HT1080 (cell line): ENCODE data around the gene SLC45A2. TPM values are rescaled to one million over a fixed set of nuclear protein-coding genes. Genes with fewer than 3 reads are reported as not detected.
"Not testable (repeated sequence)": the region's sequence is repeated elsewhere in the genome, so short reads cannot be mapped to it uniquely, and the experiment has no call there.

Experiments used
- DNase-seq: peaks from one replicate; pipeline ENCODE4 v3.0.0-alpha.2; 2015; ENCODE audit warnings: low read depth
- total RNA-seq: library from RNA; depleted of rRNA; stranded (reverse); fragments of >200 nt; shearing (Covaris generic); gene quantifications from 2 replicates; pipeline ENCODE4 v1.2.3, GENCODE V29; 2014

The SLC45A2 gene
- total RNA-seq, 1 experiment from 2014 or later: not detected

- DNase-seq: peak; percentile 48
Observed at GRCh38 chr5:33969572-33970452, 14.7 kb downstream of the SLC45A2 start.

GRCh38 chr5:33968211-33969005 is 16.1 kb downstream of the SLC45A2 start:
- DNase-seq: no peak

DNA sequence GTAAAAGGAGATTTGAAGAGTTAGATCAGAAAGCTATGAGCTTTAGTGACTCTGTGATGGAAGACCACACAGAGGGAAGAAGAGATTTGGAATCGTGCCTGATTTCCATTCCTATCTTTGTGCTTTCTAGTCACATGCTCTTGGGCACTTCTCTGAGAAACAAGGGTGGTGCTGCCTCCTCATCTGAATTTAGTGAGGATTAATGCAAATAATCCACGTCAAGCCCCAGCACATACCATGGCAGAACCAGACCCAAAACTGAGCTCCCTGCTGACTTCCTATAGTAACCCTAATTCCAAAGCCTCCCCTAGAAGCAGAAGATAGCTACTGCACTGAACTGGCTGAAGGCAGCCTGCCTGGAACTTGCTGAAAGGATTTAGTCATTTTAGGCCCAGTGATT is 17.7 kb downstream of the SLC45A2 start:
- no peak for DNase-seq

DNA sequence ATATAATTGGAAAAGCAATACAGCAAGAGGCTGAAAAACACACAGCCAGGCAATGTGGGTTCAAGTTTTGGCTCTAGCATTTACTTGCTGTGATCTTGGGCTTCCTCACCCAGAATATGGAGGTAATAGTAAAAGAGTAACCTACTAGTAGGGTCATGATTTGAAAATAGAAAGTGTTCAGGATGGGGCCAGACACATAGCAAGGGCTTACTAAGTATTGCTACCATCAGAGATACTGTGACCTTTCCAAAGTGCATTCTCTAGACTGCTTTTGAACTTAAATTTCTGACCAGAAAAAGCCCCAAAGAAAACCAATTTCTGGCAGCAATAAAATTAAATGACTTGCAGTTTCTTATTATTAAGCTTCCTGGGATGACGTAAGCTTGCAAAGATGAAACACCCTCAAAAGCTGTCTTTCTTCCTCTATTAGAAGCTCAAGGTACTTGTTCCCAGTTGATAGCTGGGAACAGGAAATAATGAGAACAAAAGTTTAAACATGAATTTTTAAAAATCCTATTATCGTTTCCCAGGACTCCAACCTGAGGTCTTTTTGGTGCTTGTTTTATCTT is 20.3 kb downstream of the SLC45A2 start:
- DNase-seq: no peak

- DNase-seq: no peak
Observed at GRCh38 chr5:33958176-33958575, 26.3 kb downstream of the SLC45A2 start.

GRCh38 chr5:33957577-33958150 is 26.8 kb downstream of the SLC45A2 start:
- no peak for DNase-seq

DNA sequence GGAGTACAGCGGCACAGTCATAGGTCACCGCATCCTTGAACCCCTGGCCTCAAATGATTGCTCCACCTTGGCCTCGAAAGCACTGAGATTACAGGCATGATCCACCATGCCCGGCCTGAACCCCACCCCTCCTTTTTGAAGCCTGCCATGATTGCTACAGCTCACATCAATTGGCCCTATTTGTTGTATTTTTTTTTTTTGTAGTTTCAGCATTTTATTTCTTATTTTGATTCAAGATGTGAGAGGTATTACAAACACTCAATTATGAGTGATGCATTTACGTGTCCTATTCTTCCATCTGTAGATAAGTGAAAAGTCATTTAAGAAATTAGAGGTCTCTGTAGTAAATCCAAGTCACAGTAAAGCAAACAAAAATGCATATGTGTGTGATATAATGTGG is 32.3 kb downstream of the SLC45A2 start:
- not testable (repeated sequence) for DNase-seq

- DNase-seq: no peak
Observed at GRCh38 chr5:33944543-33945132, 39.9 kb downstream of the SLC45A2 start.

DNA sequence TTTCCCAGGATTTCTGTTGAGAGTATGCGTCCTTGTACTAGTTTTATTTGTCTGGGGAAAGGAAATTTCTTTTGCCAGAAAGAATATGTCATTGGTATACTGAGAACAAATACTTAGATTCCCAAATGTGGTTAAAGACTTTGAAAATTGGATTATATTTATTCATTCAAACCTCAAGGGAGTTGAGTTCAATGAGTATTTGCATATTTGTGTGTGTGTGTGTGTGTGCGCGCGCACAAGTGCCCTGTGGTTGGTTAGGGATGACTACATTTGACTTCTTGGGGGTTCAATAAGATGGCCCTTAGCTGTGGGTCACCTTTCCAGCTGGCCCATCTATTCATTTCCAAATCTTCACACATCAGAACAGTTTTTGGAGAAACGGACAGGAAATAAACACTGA is 43.4 kb downstream of the SLC45A2 start:
- DNase-seq: no peak

DNA sequence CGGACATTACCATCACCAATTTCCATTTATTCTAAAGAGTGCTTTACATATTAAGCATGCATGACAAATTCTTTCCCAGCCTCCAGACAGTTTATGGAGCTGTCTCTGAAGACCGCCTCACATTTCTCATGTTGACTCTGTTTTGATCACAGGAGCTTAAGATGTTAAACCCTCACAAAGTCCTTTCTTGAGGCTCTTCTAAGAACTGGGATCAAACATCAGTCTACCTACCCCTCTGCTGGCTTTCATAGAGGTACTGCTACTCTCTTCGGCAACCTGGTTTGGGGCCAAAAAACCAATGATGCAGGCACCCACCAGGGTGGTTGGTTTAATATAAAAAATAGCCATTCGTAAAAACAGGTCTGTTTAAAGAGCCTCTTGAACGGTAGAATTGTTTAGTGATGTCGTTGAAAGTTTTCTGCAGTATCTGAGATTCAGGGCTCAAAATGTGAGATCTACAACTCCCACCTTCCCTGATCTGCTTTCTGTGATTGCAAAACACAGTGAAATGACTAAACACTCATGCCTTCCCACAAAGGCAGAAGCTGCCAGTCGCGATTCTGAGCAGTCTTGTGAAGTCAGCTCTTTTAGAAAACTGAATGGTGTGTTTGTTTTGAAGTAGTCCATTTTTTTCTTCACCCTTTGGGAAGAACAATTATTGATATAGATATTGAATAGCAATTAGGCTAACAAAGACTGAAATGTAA is 44.8 kb downstream of the SLC45A2 start:
- DNase-seq: peak; percentile 42

- no peak for DNase-seq
Observed at GRCh38 chr5:33938881-33939280, 45.6 kb downstream of the SLC45A2 start.

DNA sequence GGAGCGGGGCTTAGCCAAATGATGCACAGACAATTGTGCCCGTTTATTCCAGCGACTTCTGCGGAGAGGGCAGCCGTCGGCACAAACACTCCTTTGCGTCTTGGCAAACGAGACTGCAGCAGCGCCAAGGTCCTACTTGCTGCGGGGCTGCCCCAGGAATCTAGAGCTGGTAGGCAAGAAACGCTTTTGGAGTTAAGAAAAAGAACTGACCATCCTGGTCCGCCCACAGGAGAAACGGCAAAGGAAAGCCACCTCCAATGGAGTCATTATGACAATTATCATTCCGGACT is 46.0 kb downstream of the SLC45A2 start:
- DNase-seq: no peak

GRCh38 chr5:33937707-33938506 is 46.6 kb downstream of the SLC45A2 start:
- no peak for DNase-seq

DNA sequence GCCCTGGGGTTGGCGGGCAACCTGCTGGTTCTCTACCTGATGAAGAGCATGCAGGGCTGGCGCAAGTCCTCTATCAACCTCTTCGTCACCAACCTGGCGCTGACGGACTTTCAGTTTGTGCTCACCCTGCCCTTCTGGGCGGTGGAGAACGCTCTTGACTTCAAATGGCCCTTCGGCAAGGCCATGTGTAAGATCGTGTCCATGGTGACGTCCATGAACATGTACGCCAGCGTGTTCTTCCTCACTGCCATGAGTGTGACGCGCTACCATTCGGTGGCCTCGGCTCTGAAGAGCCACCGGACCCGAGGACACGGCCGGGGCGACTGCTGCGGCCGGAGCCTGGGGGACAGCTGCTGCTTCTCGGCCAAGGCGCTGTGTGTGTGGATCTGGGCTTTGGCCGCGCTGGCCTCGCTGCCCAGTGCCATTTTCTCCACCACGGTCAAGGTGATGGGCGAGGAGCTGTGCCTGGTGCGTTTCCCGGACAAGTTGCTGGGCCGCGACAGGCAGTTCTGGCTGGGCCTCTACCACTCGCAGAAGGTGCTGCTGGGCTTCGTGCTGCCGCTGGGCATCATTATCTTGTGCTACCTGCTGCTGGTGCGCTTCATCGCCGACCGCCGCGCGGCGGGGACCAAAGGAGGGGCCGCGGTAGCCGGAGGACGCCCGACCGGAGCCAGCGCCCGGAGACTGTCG is 47.3 kb downstream of the SLC45A2 start:
- no peak for DNase-seq

GRCh38 chr5:33936381-33937016 is 48.0 kb downstream of the SLC45A2 start, which contains the start of gene RXFP3:
TSS of gene RXFP3 (plus strand) at chr5:33936386. CDS start at chr5:33936741, 355 bp downstream.
- DNase-seq: no peak

DNA sequence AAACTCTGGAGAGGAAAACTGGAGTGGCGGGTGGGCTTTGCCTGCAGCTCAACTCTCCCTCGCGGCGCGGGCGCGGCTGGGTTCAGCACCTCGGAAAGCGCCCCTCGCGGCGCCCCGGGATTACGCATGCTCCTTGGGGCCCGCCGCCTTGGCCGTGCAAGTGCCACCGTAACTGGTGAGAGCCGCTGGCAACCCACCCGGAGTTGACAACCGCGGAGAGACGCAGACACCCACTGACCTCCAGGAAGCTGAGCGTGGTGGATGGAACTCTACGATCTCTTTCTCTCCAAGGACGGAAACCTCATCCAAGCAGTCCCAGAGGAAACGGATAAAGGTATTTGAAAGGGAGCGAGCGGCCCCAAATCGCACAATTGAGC is 48.5 kb downstream of the SLC45A2 start:
- DNase-seq: peak; percentile 33

- peak; percentile 68 for DNase-seq
Observed at GRCh38 chr5:33934176-33934575, 50.3 kb downstream of the SLC45A2 start.

- DNase-seq: peak; percentile 11
Observed at GRCh38 chr5:33933723-33934169, 50.7 kb downstream of the SLC45A2 start.

- DNase-seq: no peak
Observed at GRCh38 chr5:33931136-33931535, 53.4 kb downstream of the SLC45A2 start.
